ENCODE measurements around the gene BCORL1. TPM values are rescaled to one million over a fixed set of nuclear protein-coding genes. Genes with fewer than 3 reads are reported as not detected.

BCORL1 gene, protein sequence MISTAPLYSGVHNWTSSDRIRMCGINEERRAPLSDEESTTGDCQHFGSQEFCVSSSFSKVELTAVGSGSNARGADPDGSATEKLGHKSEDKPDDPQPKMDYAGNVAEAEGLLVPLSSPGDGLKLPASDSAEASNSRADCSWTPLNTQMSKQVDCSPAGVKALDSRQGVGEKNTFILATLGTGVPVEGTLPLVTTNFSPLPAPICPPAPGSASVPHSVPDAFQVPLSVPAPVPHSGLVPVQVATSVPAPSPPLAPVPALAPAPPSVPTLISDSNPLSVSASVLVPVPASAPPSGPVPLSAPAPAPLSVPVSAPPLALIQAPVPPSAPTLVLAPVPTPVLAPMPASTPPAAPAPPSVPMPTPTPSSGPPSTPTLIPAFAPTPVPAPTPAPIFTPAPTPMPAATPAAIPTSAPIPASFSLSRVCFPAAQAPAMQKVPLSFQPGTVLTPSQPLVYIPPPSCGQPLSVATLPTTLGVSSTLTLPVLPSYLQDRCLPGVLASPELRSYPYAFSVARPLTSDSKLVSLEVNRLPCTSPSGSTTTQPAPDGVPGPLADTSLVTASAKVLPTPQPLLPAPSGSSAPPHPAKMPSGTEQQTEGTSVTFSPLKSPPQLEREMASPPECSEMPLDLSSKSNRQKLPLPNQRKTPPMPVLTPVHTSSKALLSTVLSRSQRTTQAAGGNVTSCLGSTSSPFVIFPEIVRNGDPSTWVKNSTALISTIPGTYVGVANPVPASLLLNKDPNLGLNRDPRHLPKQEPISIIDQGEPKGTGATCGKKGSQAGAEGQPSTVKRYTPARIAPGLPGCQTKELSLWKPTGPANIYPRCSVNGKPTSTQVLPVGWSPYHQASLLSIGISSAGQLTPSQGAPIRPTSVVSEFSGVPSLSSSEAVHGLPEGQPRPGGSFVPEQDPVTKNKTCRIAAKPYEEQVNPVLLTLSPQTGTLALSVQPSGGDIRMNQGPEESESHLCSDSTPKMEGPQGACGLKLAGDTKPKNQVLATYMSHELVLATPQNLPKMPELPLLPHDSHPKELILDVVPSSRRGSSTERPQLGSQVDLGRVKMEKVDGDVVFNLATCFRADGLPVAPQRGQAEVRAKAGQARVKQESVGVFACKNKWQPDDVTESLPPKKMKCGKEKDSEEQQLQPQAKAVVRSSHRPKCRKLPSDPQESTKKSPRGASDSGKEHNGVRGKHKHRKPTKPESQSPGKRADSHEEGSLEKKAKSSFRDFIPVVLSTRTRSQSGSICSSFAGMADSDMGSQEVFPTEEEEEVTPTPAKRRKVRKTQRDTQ (N-terminal part only)
- total RNA-seq, result 6.1 TPM

GRCh38 chrX:129982300-129983251 is at the start of gene BCORL1:
TSS of gene BCORL1 (plus strand) at chrX:129982635. CDS start at chrX:130005232, 22,597 bp downstream.
- H3K27me3 ChIP-seq, result no peaks in the 10 kb centered on the region
- peak within 1 kb of the TSS; percentile 75 for H3K27ac ChIP-seq
- DNase-seq (ENCODE audit: extremely low spot score in 2 of 2), result peak in 1 of 2 donors; percentile 95
- TF ChIP-seq POLR2A (IDR thresholded peaks at IDR 0.05), result peak in 1 of 2 donors; percentile 54
- TF ChIP-seq POLR2AphosphoS5 (IDR thresholded peaks at IDR 0.05; ENCODE audit: insufficient read depth in 1 of 2, low read depth in 1 of 2), result peak; percentile 28 to 94
- TF ChIP-seq, protein P1, sequence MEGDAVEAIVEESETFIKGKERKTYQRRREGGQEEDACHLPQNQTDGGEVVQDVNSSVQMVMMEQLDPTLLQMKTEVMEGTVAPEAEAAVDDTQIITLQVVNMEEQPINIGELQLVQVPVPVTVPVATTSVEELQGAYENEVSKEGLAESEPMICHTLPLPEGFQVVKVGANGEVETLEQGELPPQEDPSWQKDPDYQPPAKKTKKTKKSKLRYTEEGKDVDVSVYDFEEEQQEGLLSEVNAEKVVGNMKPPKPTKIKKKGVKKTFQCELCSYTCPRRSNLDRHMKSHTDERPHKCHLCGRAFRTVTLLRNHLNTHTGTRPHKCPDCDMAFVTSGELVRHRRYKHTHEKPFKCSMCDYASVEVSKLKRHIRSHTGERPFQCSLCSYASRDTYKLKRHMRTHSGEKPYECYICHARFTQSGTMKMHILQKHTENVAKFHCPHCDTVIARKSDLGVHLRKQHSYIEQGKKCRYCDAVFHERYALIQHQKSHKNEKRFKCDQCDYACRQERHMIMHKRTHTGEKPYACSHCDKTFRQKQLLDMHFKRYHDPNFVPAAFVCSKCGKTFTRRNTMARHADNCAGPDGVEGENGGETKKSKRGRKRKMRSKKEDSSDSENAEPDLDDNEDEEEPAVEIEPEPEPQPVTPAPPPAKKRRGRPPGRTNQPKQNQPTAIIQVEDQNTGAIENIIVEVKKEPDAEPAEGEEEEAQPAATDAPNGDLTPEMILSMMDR (IDR thresholded peaks at IDR 0.05), result peak in 1 of 3 experiments; percentile 18
- no peaks in the 10 kb centered on the region for H3K36me3 ChIP-seq
- intact Hi-C loops (cut with DNase I), result no loop called here
- peak within 1 kb of the TSS in 1 of 2 donors; percentile 67 for H3K4me3 ChIP-seq
- H3K9me3 ChIP-seq, result no peaks in the 10 kb centered on the region
- peaks cover 7% of the 10 kb centered on the region for H3K4me1 ChIP-seq

DNA sequence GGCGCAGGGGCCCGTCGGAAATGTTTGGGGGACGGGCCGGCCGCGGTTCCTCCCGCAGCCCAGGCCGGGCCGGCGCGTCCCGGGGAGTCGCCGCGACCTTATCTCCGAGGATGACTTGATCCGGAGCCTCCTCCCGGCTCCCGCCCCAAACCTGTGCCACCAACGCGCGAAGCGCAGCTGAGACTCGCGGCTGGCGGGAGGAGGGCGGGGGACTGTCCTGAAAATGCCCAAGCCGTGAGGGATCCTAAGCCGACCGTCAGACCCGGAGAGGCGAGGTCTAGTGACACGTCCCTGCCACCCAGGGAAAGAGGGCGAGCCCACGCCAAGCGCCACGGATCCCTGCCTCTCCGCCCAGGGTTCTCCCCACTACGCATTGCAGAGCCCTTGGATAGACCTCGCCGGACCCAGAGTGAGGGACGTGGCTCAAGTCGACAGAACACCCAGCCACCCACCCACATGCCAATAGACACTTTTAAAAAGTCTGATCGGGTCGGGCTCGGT is 49.6 kb upstream of the BCORL1 start:
- no peak for DNase-seq (ENCODE audit: extremely low spot score in 2 of 2)
- H3K9me3 ChIP-seq, result no peaks in the 10 kb centered on the region
- H3K27me3 ChIP-seq, result no peaks in the 10 kb centered on the region
- peak overlapping the region; percentile 59 to 75 for H3K4me3 ChIP-seq
- intact Hi-C loops (cut with DNase I), result loop anchor here (2.0 kb wide), 1 partner anchor 48 kb away; no protein-coding TSS in a partner anchor
- H3K27ac ChIP-seq, result peak overlapping the region; percentile 59
- no peaks in the 10 kb centered on the region for H3K36me3 ChIP-seq
- H3K4me1 ChIP-seq, result no peaks in the 10 kb centered on the region
- TF ChIP-seq, protein P1 (IDR thresholded peaks at IDR 0.05), result no peak
- TF ChIP-seq POLR2AphosphoS5 (IDR thresholded peaks at IDR 0.05; ENCODE audit: insufficient read depth in 1 of 2, low read depth in 1 of 2), result no peak
- TF ChIP-seq POLR2A (IDR thresholded peaks at IDR 0.05), result no peak

- Histone ChIP-seq H3K4me1 (no peaks in the 10 kb centered on the region), H3K27me3 (no peaks in the 10 kb centered on the region), H3K27ac (no peak overlapping the region), H3K36me3 (no peaks in the 10 kb centered on the region), H3K9me3 (no peaks in the 10 kb centered on the region), H3K4me3 (no peak overlapping the region)
- TF ChIP-seq POLR2AphosphoS5 (IDR thresholded peaks at IDR 0.05; ENCODE audit: insufficient read depth in 1 of 2, low read depth in 1 of 2) (no peak), POLR2A (IDR thresholded peaks at IDR 0.05) (no peak)
- TF ChIP-seq, protein P1 (IDR thresholded peaks at IDR 0.05), result no peak
- intact Hi-C loops (cut with DNase I), result loop anchor here (2.0 kb wide), 1 partner anchor 47 kb away; no protein-coding TSS in a partner anchor
- DNase-seq (ENCODE audit: extremely low spot score in 2 of 2), result no peak
Observed at GRCh38 chrX:129933700-129934099, 48.7 kb upstream of the BCORL1 start.

- intact Hi-C loops (cut with DNase I), result no loop called here
- H3K36me3 ChIP-seq, result no peaks in the 10 kb centered on the region
- H3K27me3 ChIP-seq, result no peaks in the 10 kb centered on the region
- H3K9me3 ChIP-seq, result no peaks in the 10 kb centered on the region
- TF ChIP-seq POLR2AphosphoS5 (IDR thresholded peaks at IDR 0.05; ENCODE audit: insufficient read depth in 1 of 2, low read depth in 1 of 2), result no peak
- TF ChIP-seq, protein P1 (IDR thresholded peaks at IDR 0.05), result no peak
- TF ChIP-seq POLR2A (IDR thresholded peaks at IDR 0.05), result no peak
- H3K4me1 ChIP-seq, result no peaks in the 10 kb centered on the region
- DNase-seq (ENCODE audit: extremely low spot score in 2 of 2), result no peak
- no peak overlapping the region for H3K4me3 ChIP-seq
- H3K27ac ChIP-seq, result no peak overlapping the region
Observed at GRCh38 chrX:129934461-129934860, 48.0 kb upstream of the BCORL1 start.

Measured in vagina (tissue), 2 donors.